ENCODE results near the gene DTX4. TPM values are rescaled to one million over a fixed set of nuclear protein-coding genes. Genes with fewer than 3 reads are reported as not detected.

Gene DTX4
- total RNA-seq, result 0.12 and 0.15 TPM in 2 replicates

DNA sequence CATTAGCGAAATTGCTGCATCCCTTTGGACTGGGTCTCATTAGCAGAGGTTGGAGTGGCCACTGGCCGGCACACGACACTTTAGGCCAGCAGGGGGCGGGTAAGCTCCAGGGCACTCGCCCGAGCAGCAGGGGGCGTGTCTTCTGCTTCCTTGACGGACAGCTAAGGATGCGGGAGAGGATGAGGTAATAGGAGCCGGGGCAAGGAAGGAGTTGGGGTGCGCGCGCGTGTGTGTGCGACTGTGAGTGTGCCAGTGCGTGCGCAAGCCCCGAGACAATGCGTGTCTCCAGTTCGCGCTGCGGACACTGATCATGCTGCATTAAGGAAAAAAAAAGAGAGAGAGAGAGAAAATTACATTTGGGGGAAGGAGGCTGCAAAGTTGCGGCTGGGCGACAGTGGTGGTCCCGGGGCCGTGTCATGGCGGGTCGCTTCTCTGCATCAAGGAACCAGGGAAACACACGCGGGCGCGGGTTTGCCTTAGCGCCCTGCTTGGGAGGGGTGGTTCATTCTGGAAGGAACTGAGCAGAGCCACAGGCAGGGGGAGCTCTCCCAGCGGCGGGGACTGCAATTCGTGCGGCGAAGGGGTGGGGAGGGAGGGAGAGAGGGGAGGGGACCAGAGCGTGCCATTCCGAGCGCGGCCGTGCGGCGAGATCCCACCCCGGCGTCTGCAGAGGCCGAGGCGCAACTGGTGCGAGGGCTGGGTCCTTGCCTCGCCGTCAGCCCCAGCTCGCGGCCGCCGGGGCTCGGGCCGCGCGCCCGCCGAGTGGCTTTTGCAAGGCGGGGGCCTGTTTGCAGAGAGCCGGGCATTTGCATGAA lies at the start of gene DTX4:
Gene DTX4, plus strand, starts transcription at position 625 of the 815 bp plus-strand sequence. CDS start 464 bp downstream, outside the sequence.
- intact Hi-C loops (cut with micrococcal nuclease), result loop anchor here (1.0 to 10.0 kb wide), 13 partner anchors 13 to 641 kb away; partner anchors contain the start of genes MRPL16 and STX3

DNA sequence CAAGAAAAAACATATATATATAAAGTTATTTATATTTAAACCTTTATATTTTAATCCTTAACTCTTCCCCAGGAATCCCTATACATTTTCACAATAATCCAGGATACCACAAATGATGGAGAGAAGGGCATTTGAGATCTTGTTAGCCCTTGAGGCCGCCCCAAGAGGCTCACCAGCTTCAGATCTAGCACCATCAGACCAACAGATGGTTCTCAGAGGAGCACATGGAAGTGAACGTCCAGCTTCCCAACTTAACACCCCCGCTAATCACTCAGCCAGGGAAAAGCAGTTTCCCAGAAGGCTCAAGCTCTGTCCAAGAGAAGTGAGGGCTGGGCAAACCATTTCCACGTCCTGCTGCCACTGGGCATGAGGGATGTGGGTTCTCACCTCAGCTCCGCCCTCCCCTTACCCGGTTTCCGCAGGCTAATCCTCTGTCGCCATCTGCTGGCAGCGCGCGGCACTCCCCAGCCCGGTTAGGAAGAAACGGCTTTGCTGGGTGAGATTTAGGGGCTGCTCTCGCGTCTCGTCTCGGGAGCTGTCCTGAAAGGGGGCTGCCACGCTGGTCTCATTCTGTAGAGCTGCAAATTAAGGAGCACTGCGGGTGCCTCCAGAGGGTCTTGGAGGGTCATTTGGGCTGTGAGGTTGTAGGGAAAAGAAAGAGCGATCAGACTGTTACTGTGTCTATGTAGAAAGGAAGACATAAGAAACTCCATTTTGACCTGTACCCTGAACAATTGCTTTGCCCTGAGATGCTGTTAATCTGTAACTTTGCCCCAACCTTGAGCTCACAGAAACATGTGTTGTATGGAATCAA lies 36.1 kb upstream of the DTX4 start:
- intact Hi-C loops (cut with micrococcal nuclease), result loop anchor here (1.0 kb wide), 9 partner anchors 8 to 482 kb away; partner anchors contain the start of gene FAM111B

DNA sequence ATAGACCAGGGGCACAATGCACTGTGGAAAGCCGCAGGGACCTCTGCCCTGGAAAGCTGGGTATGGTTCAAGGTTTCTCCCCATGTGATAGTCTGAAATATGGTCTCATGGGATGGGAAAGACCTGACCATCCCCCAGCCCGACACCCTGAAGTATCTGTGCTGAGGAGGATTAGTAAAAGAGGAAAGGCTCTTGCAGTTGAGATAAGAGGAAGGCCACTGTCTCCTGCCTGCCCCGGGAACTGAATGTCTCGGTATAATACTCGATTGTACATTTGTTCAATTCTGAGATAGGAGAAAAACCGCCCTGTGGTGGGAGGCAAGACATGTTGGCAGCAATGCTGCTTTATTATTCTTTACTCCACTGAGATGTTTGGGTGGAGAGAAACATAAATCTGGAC lies 35.4 kb upstream of the DTX4 start:
- intact Hi-C loops (cut with micrococcal nuclease), result loop anchor here (1.0 kb wide), 8 partner anchors 22 to 482 kb away; partner anchors contain the start of gene FAM111B

DNA sequence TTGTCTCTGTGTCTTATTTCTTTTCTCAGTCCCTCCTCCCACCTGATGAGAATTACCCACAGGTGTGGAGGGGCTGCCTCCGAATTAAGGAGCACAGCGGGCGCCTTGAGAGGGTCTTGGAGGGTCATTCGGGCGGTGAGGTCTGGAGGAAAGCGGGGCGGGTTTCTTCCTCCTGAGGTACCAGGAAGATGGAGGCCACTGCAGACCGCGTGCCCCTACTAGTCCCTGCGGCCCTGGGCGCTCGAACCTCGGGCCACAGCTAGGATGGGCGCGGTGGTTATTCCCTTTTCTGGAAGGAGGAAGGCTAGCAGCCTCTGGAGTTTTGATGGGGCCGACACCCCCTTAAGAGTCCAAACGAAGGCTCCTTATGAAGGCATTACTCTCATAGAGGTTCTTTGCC lies 34.7 kb upstream of the DTX4 start:
- intact Hi-C loops (cut with micrococcal nuclease), result no loop called here

DNA sequence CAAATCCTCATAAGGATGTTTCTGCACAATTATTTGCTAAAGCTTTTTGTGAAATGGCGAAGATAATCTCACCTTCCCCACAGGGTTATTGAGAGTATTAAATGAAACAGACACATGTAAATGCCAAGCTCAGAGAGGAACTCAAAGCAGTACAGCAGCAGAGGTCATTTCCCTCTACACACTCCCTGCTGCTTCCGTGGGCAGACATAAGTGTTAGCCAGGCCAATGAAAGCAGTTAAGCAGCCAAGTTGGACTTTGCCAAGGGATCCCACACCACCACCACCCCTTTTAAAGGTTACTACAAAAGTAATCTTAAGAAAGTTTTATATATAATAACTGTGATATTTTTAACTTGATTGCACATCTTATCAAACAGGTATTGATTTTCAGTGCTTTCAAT lies 33.3 kb upstream of the DTX4 start:
- intact Hi-C loops (cut with micrococcal nuclease), result no loop called here

DNA sequence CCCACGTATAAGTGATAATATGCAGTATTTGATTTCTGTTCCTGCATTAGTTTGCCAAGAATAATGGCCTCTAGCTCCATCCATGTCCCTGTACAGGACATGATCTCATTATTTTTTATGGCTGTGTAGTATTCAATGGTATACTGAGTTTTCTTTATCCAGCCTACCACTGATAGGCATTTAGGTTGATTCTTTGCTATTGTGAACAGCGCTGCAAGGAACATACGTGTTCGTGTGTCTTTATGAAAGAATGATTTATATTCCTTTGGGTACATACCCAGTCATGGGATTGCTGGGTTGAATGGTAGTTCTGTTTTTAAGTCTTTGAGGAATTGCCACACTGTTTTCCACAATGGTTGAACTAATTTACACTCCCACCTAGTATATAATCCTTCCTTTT lies 30.7 kb upstream of the DTX4 start:
- intact Hi-C loops (cut with micrococcal nuclease), result loop anchor here (5.0 to 10.0 kb wide), 6 partner anchors 671 to 1804 kb away; partner anchors contain the start of genes MED19, MRPL16, P2RX3 and SELENOH

DNA sequence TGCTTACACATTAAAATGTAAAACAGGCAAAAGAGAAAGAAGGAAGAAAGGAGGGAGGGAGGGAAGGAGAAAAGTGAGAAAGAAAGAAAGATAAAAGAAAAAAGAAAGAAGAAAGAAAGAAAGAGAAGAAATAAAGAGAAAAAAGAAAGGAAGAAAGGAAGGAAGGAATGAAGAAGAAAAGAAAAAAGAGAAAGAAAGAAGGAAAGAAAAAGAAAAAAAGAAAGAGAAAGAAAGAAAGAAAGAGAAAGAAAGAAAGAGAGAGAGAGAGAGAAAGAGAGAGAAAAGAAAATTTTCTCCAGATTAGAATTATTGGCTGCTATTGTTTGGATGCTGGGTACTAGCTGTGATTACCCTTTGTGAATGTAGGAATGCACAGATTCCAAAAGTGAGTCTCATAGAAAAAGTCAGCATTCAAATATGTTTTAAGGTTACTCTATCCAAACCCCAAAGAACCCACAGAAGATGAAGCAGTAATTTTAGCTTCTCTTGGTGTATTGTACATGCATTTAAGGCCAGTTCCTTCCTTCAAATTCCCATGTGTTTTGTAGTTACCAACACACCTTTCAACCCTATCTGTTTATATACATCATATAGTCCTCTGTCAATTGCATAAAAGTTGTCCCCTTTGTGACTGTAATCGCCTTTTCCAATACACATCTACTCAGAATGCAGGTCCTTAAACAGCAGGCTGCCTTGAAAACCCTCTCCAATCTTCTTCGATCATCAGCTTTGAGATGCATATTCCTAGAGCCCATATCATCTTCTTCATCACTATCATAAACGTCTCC lies 30.1 kb upstream of the DTX4 start:
- intact Hi-C loops (cut with micrococcal nuclease), result loop anchor here (1.0 to 10.0 kb wide), 16 partner anchors 16 to 1805 kb away; partner anchors contain the start of genes FAM111B, MED19, MRPL16 and P2RX3

DNA sequence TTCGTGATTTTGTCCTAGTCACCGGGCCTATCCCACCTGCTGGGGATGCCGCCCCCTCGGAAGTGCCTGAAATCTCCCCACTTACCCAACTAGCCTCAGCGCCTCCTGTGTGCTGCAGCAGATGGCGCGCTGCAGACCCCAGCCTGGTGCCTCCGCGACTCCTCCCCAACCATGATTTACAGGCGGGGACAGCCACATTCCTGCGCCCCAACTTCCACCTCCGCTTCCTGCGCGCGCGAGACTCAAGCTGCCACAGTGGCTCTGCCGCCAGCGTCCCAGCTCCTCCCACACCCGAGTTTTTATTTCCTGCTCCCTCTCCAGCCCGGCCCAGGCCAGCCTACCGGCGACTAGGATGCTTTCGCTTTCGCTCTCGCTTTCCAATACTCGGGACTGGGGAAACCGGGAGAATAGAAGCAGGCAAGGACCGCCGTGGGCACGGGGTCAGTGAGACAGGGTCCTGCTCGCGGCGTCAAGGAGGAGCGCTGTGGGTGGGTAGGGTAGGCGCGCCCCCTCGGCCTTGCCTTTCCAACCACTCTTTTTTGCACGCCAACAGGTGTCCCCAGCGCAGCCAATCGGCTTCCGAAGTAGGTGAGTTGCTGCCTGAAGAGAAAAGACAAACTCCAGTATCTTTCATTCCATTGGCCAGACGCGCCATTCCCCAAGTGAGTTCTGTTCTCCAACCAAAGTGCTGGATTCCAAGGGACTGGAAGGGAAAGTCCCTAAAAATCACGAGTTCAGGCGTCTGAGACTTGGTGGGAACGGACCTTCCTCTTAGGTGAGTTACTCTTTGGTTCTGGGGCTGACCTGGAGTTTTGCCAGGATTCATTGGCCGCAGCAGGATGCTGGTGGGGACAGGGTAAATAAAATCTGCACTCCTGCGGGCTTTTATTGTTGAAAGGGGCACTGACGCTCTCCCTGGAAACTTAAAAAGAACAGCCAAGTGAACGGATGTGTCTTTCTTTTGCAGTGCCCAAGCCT lies 29.1 kb upstream of the DTX4 start, which contains the start of gene FAM111A:
Gene FAM111A, plus strand, starts transcription at position 327 of the 978 bp plus-strand sequence. CDS start 6,017 bp downstream, outside the sequence.
- intact Hi-C loops (cut with micrococcal nuclease), result loop anchor here (1.0 to 10.0 kb wide), 16 partner anchors 15 to 1806 kb away; partner anchors contain the start of genes FAM111B, MED19, MRPL16 and P2RX3

DNA sequence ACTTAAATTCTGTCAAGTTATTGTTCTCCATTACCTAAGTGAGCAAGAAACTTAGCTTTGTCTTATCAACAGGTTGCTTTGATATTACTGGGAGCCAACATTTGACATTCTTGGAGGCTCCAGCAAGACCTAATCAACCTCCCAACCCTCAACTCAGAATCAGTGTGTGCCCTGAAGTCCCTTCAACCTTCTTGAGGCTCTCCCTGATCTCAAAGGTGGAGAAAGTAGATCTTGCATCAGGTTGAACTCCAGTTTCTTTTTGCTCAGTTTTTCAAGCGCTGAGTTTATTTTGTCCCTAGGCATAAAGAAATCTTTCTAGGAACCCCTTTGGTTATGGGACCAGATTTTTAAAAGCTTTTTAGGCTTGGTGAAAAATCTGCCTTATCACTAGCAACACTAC lies 27.8 kb upstream of the DTX4 start:
- intact Hi-C loops (cut with micrococcal nuclease), result loop anchor here (1.0 to 10.0 kb wide), 11 partner anchors 8 to 1807 kb away; partner anchors contain the start of genes MED19, MRPL16, P2RX3 and SELENOH

DNA sequence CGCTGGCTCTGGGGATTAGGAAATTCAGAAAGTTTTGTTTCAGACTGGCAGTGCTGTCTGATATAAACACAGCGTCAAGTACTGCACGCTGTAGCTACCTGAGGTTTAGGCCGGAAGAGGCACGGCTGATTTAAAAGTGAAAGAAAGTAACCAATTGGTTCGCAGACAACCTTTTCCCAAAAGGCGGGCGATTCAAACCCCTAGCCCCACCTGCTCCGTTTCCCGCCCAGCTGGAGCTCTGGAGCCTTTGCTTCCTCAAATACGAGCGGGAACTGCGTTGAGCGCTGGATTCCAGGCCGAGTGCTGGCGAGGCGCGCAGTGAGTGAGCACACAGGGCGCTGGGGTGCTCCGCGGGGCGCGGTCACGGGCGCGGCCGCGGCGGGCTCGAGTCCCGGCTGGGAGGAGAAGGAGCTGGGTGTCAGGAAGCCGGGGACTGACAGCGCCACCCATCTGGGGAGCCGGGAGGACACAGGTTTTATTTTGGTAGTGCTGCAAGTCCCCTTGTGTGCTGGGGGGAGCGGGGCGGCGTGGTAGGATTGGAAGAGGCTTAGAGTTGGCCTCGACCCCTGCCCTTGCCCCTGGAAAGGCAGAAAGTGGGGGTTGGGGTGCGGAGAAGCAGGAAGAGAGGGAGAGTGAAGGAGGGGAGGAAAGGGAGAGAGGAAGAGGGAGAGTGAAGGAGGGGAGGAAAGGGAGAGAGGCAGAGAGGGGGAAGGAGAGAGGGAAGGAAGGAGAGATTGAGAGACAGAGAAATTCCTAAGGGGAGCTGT lies 27.2 kb upstream of the DTX4 start:
- intact Hi-C loops (cut with micrococcal nuclease), result loop anchor here (1.0 to 10.0 kb wide), 11 partner anchors 8 to 1807 kb away; partner anchors contain the start of genes MED19, MRPL16, P2RX3 and SELENOH

DNA sequence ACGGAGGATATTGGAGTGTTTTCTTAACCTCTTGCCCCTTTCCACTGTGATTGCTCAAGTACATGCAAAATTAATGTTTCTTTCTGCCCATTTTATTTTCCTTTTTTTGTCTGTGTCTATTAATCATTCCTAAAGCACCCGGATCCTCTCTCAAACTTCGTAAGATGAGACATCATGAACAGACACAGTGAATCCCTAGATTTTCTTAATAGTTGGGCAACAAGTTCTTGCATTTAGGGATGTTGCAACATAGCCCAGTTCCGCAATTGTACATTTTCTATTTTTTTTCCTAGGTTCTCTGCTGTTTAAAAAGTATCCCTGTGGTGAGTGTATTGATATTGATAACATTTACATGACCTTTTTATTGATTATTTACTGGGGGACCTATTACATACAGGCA lies 26.4 kb upstream of the DTX4 start:
- intact Hi-C loops (cut with micrococcal nuclease), result loop anchor here (2.0 to 10.0 kb wide), 3 partner anchors 1615 to 1769 kb away; partner anchors contain the start of genes SLC43A3, TIMM10 and TMEM109

DNA sequence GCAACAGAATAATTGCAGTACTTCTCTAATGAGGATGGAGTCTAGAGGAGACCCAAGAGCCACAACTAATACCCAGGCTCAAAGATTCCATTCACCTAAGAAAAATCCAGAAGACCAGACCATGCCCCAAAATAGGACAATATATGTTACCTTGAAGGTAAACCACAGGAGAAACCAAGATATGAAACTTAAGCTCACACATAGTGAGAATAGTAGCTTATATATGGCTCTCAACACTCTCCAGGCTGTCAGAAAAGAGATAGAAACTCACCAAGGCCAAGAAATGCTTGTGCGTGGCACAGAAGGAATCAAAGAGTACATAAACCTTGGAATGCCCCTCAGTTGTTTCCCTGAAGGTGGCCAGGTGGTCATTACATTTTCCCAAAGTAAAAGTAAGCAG lies 20.2 kb upstream of the DTX4 start:
- intact Hi-C loops (cut with micrococcal nuclease), result loop anchor here (1.0 to 10.0 kb wide), 2 partner anchors 7 to 227 kb away; no protein-coding TSS in a partner anchor

DNA sequence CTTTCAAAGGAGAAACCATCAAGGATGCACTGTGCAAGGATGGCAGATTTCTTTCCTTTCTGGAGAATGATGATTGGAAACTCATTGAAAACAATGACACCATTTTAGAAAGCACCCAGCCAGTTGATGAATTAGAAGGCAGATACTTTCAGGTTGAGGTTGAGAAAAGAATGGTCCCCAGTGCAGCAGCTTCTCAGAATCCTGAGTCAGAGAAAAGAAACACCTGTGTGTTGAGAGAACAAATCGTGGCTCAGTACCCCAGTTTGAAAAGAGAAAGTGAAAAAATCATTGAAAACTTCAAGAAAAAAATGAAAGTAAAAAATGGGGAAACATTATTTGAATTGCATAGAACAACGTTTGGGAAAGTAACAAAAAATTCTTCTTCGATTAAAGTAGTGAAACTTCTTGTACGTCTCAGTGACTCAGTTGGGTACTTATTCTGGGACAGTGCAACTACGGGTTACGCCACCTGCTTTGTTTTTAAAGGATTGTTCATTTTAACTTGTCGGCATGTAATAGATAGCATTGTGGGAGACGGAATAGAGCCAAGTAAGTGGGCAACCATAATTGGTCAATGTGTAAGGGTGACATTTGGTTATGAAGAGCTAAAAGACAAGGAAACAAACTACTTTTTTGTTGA lies 19.5 kb upstream of the DTX4 start:
- intact Hi-C loops (cut with micrococcal nuclease), result loop anchor here (1.0 to 10.0 kb wide), 2 partner anchors 8 to 228 kb away; no protein-coding TSS in a partner anchor

DNA sequence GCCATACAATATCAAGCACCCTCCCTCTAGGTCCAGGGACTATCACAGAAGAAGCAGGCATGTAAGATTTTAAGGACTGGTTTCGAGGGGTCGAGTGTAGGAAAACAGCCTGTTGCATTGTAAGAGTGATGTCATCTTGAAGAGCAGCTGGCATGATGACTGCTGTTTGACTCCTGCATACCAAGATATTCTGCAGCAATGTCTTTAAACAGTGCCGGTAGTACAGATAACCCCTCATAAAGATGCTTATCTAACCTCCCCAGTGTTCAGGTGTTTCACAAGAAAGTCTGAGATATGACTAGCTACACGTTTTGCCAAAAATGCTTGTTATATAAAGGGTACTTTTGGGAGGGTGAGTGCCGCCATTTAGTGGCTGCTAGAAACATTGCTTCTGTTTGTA lies 17.3 kb upstream of the DTX4 start:
- intact Hi-C loops (cut with micrococcal nuclease), result loop anchor here (5.0 to 10.0 kb wide), 3 partner anchors 230 to 577 kb away; partner anchors contain the start of genes LPXN, PATL1 and ZFP91

DNA sequence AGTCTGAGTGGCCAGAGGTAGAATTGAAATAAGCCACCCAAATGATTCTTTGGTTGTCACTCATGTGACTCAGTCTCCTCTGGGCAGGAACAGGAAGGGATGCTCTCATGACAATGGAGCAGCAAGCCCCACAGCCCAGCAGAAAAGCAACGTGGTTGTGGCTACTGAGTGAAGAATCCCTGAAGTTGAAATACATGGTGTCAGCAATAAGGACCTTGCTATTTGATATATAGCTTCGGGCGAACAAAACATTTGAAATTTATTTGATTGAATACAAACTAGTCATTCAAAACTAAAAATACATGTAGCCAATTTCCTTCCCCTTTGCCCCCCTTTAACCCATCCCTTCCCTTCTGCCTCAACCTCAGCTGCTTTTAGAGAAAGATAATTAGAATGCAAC lies 14.5 kb upstream of the DTX4 start:
- intact Hi-C loops (cut with micrococcal nuclease), result loop anchor here (5.0 to 10.0 kb wide), 3 partner anchors 233 to 580 kb away; partner anchors contain the start of genes LPXN, PATL1 and ZFP91

DNA sequence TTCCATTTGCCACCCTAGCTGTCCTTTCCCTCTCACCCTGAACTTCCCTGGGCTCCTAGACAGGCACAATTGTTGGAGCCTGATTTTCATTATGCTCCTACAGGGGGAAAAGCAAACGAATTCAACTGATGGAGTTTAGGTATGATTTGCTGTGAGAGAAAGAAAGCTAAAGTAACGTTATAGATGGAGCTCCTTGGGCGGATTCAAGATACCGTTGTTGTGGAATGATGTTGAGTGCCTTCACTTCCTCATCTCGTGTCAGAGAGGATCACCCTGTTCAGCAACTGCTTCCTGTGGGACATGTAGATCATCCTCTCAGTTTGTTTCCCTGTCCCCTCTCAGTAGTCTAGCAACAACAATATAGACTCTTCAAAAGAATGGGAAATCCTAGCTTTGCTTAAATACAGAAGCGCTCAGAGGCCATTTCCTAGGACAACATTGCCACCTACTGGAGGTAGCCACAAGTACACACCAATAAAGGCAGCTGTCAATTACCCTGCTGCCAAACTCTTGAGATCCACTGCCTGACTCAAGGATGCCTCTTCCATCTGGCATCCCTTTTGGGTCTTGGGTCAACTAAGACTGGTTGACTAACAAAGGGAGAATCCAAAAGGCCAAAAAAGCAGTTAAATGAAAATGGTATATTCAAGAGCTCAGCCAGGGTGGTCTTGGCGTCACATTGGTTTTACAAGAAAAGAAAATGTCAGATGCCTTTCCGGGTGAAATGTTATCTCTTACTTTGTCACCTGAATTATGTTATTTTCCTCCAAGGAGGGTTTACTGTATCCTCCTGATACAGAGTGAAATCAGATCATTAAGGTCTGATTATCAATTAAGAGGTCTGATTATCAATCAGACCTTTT lies 13.5 kb upstream of the DTX4 start:
- intact Hi-C loops (cut with micrococcal nuclease), result loop anchor here (1.0 to 10.0 kb wide), 11 partner anchors 13 to 581 kb away; partner anchors contain the start of genes FAM111A, LPXN, PATL1 and ZFP91
